ENCODE results near the gene SLC22A17. TPM values are rescaled to one million over a fixed set of nuclear protein-coding genes. Genes with fewer than 3 reads are reported as not detected.
A peak's percentile ranks its signal among the peaks of the same experiment; 100 is the strongest.

Gene SLC22A17
- total and polyA plus RNA-seq, 10 of the 15 experiments (the other 5 are each of a cell fraction or from before 2014, with no cell fraction given) = not detected

DNA sequence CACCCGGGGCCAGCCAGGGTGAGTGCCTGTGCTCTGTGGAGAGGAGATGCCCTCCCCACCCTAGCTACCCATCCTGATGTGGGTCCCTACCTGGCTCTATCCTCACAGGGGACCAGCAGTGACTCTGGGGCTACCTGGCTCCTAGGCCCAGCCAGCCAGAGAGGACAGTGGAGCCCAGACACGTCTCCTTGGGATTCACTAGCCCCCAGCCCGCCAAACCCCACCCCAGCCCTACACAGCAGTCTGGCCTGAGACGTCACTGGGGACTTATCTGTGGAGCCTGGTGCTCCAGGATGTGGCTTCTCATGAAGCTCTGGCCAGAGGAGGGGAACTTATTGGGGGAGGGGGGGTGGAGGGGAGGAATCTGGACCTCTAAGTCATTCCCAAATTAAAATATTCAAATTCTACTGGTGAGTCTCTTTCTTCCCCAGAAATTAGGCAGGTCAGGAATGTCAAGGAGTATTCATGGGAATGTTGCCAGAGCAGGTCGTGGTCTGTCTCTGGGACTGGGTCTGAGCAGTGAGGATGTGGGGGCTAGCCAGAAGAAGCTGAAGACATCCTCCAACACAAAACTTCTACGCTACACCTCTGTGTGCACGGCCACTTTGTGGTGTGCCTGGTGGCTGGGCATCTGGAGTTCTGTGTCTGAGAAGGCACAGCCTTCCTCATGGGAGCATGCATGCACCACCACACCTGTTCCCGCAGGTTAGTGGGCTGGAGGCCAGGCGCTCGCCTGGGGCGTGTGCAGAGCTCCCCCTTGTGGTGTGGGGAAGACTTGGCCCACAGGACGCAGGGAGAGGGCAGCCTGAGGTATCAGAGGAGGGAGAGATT is 26.9 kb upstream of the SLC22A17 start:
- DNase-seq (ENCODE audit: low read depth, low spot score) (peak; percentile 3), FAIRE-seq (peak; percentile 86), ATAC-seq (peak; percentile 96)
- Histone ChIP-seq H3K4me1 (ENCODE audit: control insufficient read depth, insufficient read depth, low read length) (no peaks in the 10 kb centered on the region), H3K27ac (ENCODE audit: control insufficient read depth, insufficient read depth) (no peak overlapping the region), H3K4me2 (ENCODE audit: control insufficient read depth, insufficient read depth) (no peak overlapping the region), H3K27me3 (replicated peaks in 1 of 2; ENCODE audit: control insufficient read depth in 2 of 2, insufficient read depth in 2 of 2, low read length in 1 of 2) (no peaks in the 10 kb centered on the region; a peak in 1 of 4 replicates), H3K36me3 (ENCODE audit: control insufficient read depth in 2 of 2, insufficient read depth in 2 of 2, low read length in 1 of 2) (no peaks in the 10 kb centered on the region), H3K9me3 (replicated peaks; ENCODE audit: control insufficient read depth, insufficient read depth, low read length) (no peaks in the 10 kb centered on the region), H2AFZ (ENCODE audit: control insufficient read depth, low read depth, low read length) (no peak overlapping the region), H3K79me2 (ENCODE audit: control insufficient read depth, insufficient read depth, low read length) (no peaks in the 10 kb centered on the region), H3K4me3 (no peak overlapping the region), H3K9ac (ENCODE audit: control insufficient read depth, insufficient read depth, low read length) (no peak overlapping the region), H4K20me1 (ENCODE audit: control insufficient read depth, insufficient read depth) (no peaks in the 10 kb centered on the region)
- CTCF ChIA-PET = interaction anchor here (0.6 to 5.7 kb wide), 31 partner anchors 9 to 322 kb away, joined by 3 to 52 read pairs (median 4); partner anchors contain the start of genes C14orf119 and CEBPE
- WGBS (ENCODE audit: insufficient coverage, insufficient replicate concordance, low lambda C conversion rate, missing lambda C conversion rate) = 21% methylated on average over 11 of the region's 12 CpGs
- RAD21 ChIA-PET (ENCODE audit: unreplicated experiment) = interaction anchor here (0.7 to 2.3 kb wide), 11 partner anchors 51 to 393 kb away, joined by 3 to 9 read pairs (median 5); partner anchors contain the start of gene PABPN1
- POLR2A ChIA-PET = interaction anchor here (0.6 kb wide), 1 partner anchor 172 kb away, joined by 3 read pairs; no protein-coding TSS in a partner anchor
- SMC1A ChIA-PET (ENCODE audit: uncharacterized antibody, unreplicated experiment) = interaction anchor here (0.9 to 2.1 kb wide), 9 partner anchors 53 to 303 kb away, joined by 3 to 14 read pairs (median 4); partner anchors contain the start of genes HOMEZ and PABPN1
- intact Hi-C loops (cut with micrococcal nuclease; ENCODE audit: unreplicated experiment) = loop anchor here (1.0 to 2.0 kb wide), 3 partner anchors 51 to 259 kb away; no protein-coding TSS in a partner anchor
- in situ Hi-C loops (cut with MboI) = loop anchor here (5.0 kb wide), 1 partner anchor 117 kb away; no protein-coding TSS in a partner anchor
- BruUV-seq (replicated peaks) = no TSS peak
- TF ChIP-seq FOXM1 (IDR thresholded peaks at IDR 0.05; ENCODE audit: low read depth, low read length) (no peak), SMC3 (IDR thresholded peaks at IDR 0.05; ENCODE audit: borderline replicate concordance, low read length) (peak; percentile 94), MAX (IDR thresholded peaks at IDR 0.05; ENCODE audit: low read depth, low read length) (no peak), YY1 (IDR thresholded peaks at IDR 0.05; ENCODE audit: low read depth, low read length) (peak; percentile 62; the same call in 1 of the 2 replicates), E2F8 (IDR thresholded peaks at IDR 0.05; ENCODE audit: low read depth, partially characterized antibody) (no peak), CREB1 (IDR thresholded peaks at IDR 0.05; ENCODE audit: low read depth) (no peak), TBL1XR1 (IDR thresholded peaks at IDR 0.05; ENCODE audit: low read depth, low read length) (no peak), RAD21 (IDR thresholded peaks at IDR 0.05; ENCODE audit: insufficient read depth, low read depth, low read length) (peak; percentile 87), SMARCA5 (IDR thresholded peaks at IDR 0.05) (no peak), GATAD2B (conservative IDR thresholded peaks at IDR 0.05; ENCODE audit: low read depth) (0 out of 2 replicates have a peak, but pooled peaks have one; percentile 27), ZNF217 (IDR thresholded peaks at IDR 0.05) (no peak), CBFB (IDR thresholded peaks at IDR 0.05; ENCODE audit: low read depth) (no peak), CBX3 (IDR thresholded peaks at IDR 0.05; ENCODE audit: borderline replicate concordance, low read depth) (no peak)
- TF ChIP-seq, protein P1, sequence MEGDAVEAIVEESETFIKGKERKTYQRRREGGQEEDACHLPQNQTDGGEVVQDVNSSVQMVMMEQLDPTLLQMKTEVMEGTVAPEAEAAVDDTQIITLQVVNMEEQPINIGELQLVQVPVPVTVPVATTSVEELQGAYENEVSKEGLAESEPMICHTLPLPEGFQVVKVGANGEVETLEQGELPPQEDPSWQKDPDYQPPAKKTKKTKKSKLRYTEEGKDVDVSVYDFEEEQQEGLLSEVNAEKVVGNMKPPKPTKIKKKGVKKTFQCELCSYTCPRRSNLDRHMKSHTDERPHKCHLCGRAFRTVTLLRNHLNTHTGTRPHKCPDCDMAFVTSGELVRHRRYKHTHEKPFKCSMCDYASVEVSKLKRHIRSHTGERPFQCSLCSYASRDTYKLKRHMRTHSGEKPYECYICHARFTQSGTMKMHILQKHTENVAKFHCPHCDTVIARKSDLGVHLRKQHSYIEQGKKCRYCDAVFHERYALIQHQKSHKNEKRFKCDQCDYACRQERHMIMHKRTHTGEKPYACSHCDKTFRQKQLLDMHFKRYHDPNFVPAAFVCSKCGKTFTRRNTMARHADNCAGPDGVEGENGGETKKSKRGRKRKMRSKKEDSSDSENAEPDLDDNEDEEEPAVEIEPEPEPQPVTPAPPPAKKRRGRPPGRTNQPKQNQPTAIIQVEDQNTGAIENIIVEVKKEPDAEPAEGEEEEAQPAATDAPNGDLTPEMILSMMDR (IDR thresholded peaks at IDR 0.05 in 2 of 3, conservative IDR thresholded peaks at IDR 0.05 in 1 of 3; ENCODE audit: control insufficient read depth in 2 of 3, extremely low read depth in 1 of 3, insufficient read depth in 1 of 3, low read depth in 3 of 3, low read length in 3 of 3) = peak; percentile 92 to 97 (median 95); a peak in 5 of 6 replicates
